Measurements from ENCODE around the gene PCCA. TPM values are rescaled to one million over a fixed set of nuclear protein-coding genes. Genes with fewer than 3 reads are reported as not detected.

Gene PCCA
- polyA plus RNA-seq, 1 of the 3 experiments (the other 2 are of a cell fraction) = 7.3 TPM

DNA sequence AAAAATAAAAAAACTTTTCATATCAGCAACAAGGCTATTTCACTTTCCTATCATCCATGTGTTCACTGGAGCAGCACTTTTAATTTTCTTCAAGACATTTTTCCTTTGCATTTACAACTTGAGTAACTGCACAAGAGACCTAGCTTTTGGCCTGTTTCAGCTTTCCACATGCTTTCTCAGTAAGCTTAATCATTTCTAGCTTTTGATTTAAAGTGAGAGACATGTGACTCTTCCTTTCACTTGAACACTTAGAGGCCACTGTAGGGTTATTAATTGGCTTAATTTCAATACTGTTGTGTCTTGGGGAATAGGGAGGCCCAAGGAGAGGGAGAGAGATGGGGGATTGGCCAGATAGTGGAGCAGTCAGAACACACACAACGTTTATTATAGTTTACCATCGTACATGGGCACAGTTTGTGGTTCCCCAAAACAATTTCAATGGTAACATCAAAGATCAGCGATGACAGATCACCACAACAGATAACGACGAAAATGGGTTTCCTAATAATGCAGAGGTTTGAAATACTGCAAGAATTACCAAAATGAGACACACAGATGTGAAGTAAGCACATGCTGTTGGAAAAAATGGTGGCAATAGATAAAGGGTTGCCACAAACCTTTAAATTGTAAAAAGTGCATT lies 382.1 kb downstream of the PCCA start:
- TF ChIP-seq, protein P1, sequence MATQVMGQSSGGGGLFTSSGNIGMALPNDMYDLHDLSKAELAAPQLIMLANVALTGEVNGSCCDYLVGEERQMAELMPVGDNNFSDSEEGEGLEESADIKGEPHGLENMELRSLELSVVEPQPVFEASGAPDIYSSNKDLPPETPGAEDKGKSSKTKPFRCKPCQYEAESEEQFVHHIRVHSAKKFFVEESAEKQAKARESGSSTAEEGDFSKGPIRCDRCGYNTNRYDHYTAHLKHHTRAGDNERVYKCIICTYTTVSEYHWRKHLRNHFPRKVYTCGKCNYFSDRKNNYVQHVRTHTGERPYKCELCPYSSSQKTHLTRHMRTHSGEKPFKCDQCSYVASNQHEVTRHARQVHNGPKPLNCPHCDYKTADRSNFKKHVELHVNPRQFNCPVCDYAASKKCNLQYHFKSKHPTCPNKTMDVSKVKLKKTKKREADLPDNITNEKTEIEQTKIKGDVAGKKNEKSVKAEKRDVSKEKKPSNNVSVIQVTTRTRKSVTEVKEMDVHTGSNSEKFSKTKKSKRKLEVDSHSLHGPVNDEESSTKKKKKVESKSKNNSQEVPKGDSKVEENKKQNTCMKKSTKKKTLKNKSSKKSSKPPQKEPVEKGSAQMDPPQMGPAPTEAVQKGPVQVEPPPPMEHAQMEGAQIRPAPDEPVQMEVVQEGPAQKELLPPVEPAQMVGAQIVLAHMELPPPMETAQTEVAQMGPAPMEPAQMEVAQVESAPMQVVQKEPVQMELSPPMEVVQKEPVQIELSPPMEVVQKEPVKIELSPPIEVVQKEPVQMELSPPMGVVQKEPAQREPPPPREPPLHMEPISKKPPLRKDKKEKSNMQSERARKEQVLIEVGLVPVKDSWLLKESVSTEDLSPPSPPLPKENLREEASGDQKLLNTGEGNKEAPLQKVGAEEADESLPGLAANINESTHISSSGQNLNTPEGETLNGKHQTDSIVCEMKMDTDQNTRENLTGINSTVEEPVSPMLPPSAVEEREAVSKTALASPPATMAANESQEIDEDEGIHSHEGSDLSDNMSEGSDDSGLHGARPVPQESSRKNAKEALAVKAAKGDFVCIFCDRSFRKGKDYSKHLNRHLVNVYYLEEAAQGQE (IDR thresholded peaks at IDR 0.05; ENCODE audit: low read depth, low read length) = no peak
- TF ChIP-seq MXI1 (IDR thresholded peaks at IDR 0.05; ENCODE audit: low read depth, low read length) = no peak
- no peak for TF ChIP-seq TEAD4 (IDR thresholded peaks at IDR 0.05; ENCODE audit: borderline replicate concordance, insufficient read depth)
- no peak for TF ChIP-seq EZH2phosphoT487 (IDR thresholded peaks at IDR 0.05; ENCODE audit: borderline replicate concordance, low read depth)
- no peak for TF ChIP-seq GABPA (IDR thresholded peaks at IDR 0.05; ENCODE audit: low read depth)
- no peak for TF ChIP-seq NRF1 (IDR thresholded peaks at IDR 0.05; ENCODE audit: low read depth, low read length)
- TF ChIP-seq, protein P2, sequence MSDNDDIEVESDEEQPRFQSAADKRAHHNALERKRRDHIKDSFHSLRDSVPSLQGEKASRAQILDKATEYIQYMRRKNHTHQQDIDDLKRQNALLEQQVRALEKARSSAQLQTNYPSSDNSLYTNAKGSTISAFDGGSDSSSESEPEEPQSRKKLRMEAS (IDR thresholded peaks at IDR 0.05; ENCODE audit: low read depth) = no peak
- TF ChIP-seq, protein P3, sequence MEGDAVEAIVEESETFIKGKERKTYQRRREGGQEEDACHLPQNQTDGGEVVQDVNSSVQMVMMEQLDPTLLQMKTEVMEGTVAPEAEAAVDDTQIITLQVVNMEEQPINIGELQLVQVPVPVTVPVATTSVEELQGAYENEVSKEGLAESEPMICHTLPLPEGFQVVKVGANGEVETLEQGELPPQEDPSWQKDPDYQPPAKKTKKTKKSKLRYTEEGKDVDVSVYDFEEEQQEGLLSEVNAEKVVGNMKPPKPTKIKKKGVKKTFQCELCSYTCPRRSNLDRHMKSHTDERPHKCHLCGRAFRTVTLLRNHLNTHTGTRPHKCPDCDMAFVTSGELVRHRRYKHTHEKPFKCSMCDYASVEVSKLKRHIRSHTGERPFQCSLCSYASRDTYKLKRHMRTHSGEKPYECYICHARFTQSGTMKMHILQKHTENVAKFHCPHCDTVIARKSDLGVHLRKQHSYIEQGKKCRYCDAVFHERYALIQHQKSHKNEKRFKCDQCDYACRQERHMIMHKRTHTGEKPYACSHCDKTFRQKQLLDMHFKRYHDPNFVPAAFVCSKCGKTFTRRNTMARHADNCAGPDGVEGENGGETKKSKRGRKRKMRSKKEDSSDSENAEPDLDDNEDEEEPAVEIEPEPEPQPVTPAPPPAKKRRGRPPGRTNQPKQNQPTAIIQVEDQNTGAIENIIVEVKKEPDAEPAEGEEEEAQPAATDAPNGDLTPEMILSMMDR (IDR thresholded peaks at IDR 0.05) = no peak
- no peak for TF ChIP-seq MEF2A (IDR thresholded peaks at IDR 0.05; ENCODE audit: borderline replicate concordance, low read depth)
- no peak for TF ChIP-seq CHD2 (IDR thresholded peaks at IDR 0.05; ENCODE audit: low read length, partially characterized antibody)
- no peak for TF ChIP-seq TAF1 (IDR thresholded peaks at IDR 0.05; ENCODE audit: borderline replicate concordance, low read depth, low read length)
- no peak for TF ChIP-seq TCF12 (IDR thresholded peaks at IDR 0.05)
- no peak for TF ChIP-seq RCOR1 (IDR thresholded peaks at IDR 0.05; ENCODE audit: low read length)
- Histone ChIP-seq H3K9me2 (no peaks in the 10 kb centered on the region), H3K36me3 (replicated peaks in 1 of 2; ENCODE audit: control insufficient read depth in 1 of 2, insufficient read depth in 2 of 2, low read length in 1 of 2) (no peaks in the 10 kb centered on the region), H3K4me1 (ENCODE audit: control insufficient read depth in 1 of 2, insufficient read depth in 2 of 2, low read depth in 1 of 2, low read length in 1 of 2) (peaks cover 0 to 13% of the 10 kb centered on the region in 2 experiments; a peak in 2 of 4 replicates), H3K79me2 (ENCODE audit: insufficient read depth) (no peaks in the 10 kb centered on the region), H3K4me3 (ENCODE audit: low read depth in 2 of 2, low read length in 1 of 2) (no peak overlapping the region), H3F3A (replicated peaks; ENCODE audit: insufficient read depth) (no peaks in the 10 kb centered on the region), H2AFZ (ENCODE audit: low read depth) (no peak overlapping the region), H3K9me3 (no peaks in the 10 kb centered on the region), H3K27ac (ENCODE audit: low read depth in 2 of 2, low read length in 1 of 2) (no peak overlapping the region), H3K4me2 (no peak overlapping the region), H3K27me3 (ENCODE audit: insufficient read depth) (no peaks in the 10 kb centered on the region), H4K20me1 (ENCODE audit: insufficient read depth) (no peaks in the 10 kb centered on the region), H3K9ac (no peak overlapping the region)
- ChIA-PET POLR2A (no interaction called here), CTCF (interaction anchor here (0.6 kb wide), 1 partner anchor 1022 kb away, joined by 3 read pairs; no protein-coding TSS in a partner anchor)
- DNase-seq = no peak
- WGBS (ENCODE audit: low lambda C conversion rate) = 98% methylated on average over 5 of the region's 5 CpGs
